Panc1 (cell line): ENCODE data around the gene FLG2. TPM values are rescaled to one million over a fixed set of nuclear protein-coding genes. Genes with fewer than 3 reads are reported as not detected.

Experiments used
- ATAC-seq: fragments of 200-7000 bp; cut with Tn5 transposase; 2 replicates; pipeline ENCODE4 v1.9.1; 2020; ENCODE audit warnings: mild to moderate bottlenecking, moderate library complexity
- BruUV-seq: library from RNA; stranded (reverse); fragments of 400-500 nt; replicated peaks from 2 replicates; lab custom pipeline; 2021; lab: Mats Ljungman, UMichigan
- CTCF ChIA-PET: fragments of 300-600 bp; sonication (Branson Sonifier 250); formaldehyde crosslinking; loops from one replicate; lab custom pipeline; 2022; ENCODE audit warnings: antibody characterized with exemption; lab: Charles Lee
- POLR2A ChIA-PET: fragments of 300-600 bp; sonication (Branson Sonifier 250); formaldehyde crosslinking; loops from one replicate; lab custom pipeline; 2022; ENCODE audit warnings: antibody characterized with exemption; lab: Charles Lee
- DNase-seq: peaks from one replicate; pipeline ENCODE4 v3.0.0-alpha.2; 2010; ENCODE audit warnings: low read depth, low spot score
- H3K27ac ChIP-seq: 2 replicates; pipeline ENCODE4 v1.5.1; 2011; ENCODE audit warnings: mild to moderate bottlenecking, low read length, inconsistent platforms
- H3K27me3 ChIP-seq: fragments of 200-500 bp; sonication (Bioruptor generic); 2 replicates; pipeline ENCODE4 v1.6.0; 2014; ENCODE audit warnings: low read length, inconsistent platforms; ENCODE audit not compliant: control insufficient read depth, insufficient read depth
- H3K36me3 ChIP-seq: fragments of 200-500 bp; sonication (Bioruptor generic); 2 replicates; pipeline ENCODE4 v1.5.1; 2014; ENCODE audit warnings: inconsistent platforms, mild to moderate bottlenecking, low read length, moderate library complexity; ENCODE audit not compliant: control insufficient read depth, insufficient read depth
- H3K4me1 ChIP-seq: 2 replicates; pipeline ENCODE4 v1.5.1; 2011; ENCODE audit warnings: inconsistent platforms, mild to moderate bottlenecking, low read length, moderate library complexity; ENCODE audit not compliant: control insufficient read depth, insufficient read depth
- H3K4me3 ChIP-seq, 2 experiments: 2 replicates each; pipeline ENCODE4 v1.5.1; 2011 to 2012; ENCODE audit warnings: low read depth in 2 of 2, low read length in 2 of 2, mild to moderate bottlenecking in 2 of 2, inconsistent platforms in 1 of 2, moderate library complexity in 1 of 2
- H3K9me3 ChIP-seq: fragments of 200-500 bp; sonication (Bioruptor generic); 2 replicates; pipeline ENCODE4 v1.5.1; 2014; ENCODE audit warnings: low read depth, mild to moderate bottlenecking, inconsistent platforms, low read length, moderate library complexity; ENCODE audit not compliant: control insufficient read depth, insufficient read depth
- POLR2AphosphoS5 ChIP-seq: IDR thresholded peaks from 2 replicates; pipeline ENCODE4 v1.6.1; 2012; ENCODE audit warnings: mild to moderate bottlenecking, low read depth, low read length, moderate library complexity
- SIN3A ChIP-seq: IDR thresholded peaks from 2 replicates; pipeline ENCODE4 v1.6.1; 2012; ENCODE audit warnings: low read depth, mild to moderate bottlenecking, low read length, moderate library complexity, borderline replicate concordance; ENCODE audit not compliant: insufficient read depth
- TCF7L2 ChIP-seq: IDR thresholded peaks from 2 replicates; pipeline ENCODE4 v1.6.1; 2011; ENCODE audit warnings: mild to moderate bottlenecking, low read depth, low read length, inconsistent platforms
- in situ Hi-C: cut with HindIII; loops from 2 replicates; pipeline ENCODE4 v1.10.0; 2016; ENCODE audit warnings: low sequenced_read_pairs, low pct_unique_long_range_greater_than_20kb
- intact Hi-C: fragments of 100-400 bp; cut with micrococcal nuclease; formaldehyde crosslinking; loops from one replicate; pipeline ENCODE4 v1.10.0; 2022; ENCODE audit not compliant: unreplicated experiment
- total RNA-seq: library from RNA; stranded (reverse); gene quantifications from one replicate; pipeline ENCODE4 v1.2.1, GENCODE V29; 2021; ENCODE audit not compliant: unreplicated experiment
- TF ChIP-seq, protein P1 (sequence below): fragments of 450-650 bp; IDR thresholded peaks from 2 replicates; pipeline ENCODE4 v1.5.1; 2017; ENCODE audit warnings: mild to moderate bottlenecking
- TF ChIP-seq, protein P2 (sequence below), 2 experiments: IDR thresholded peaks; 2 replicates each; pipeline ENCODE4 v1.6.1; 2011 to 2012; ENCODE audit warnings: low read depth in 2 of 2, control low read depth in 1 of 2, low read length in 1 of 2, mild to moderate bottlenecking in 1 of 2, moderate library complexity in 1 of 2; ENCODE audit not compliant: insufficient read depth in 1 of 2

FLG2 gene
- total RNA-seq, 1 experiment from 2014 or later = not detected

DNA sequence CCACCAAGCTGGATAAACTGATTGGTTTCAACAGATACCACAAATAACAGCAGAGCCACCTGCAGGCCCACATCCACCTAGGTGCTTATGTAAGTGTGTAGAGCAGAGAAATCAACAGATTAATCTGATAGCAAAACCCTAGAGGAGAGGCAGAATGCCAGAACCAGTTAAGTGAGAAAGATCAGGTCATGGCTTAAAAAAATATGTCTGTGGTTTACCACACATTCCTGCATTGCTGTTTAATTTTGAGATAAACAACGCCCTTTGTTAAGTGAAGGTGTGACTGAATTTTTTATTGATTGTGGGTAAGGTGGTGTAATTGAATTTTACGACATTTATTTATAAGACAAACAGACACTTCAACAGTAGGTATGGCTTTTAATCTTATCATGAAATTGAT is 33.1 kb upstream of the FLG2 start:
- TF ChIP-seq POLR2AphosphoS5 (no peak), TCF7L2 (no peak), SIN3A (no peak)
- TF ChIP-seq, protein P1, sequence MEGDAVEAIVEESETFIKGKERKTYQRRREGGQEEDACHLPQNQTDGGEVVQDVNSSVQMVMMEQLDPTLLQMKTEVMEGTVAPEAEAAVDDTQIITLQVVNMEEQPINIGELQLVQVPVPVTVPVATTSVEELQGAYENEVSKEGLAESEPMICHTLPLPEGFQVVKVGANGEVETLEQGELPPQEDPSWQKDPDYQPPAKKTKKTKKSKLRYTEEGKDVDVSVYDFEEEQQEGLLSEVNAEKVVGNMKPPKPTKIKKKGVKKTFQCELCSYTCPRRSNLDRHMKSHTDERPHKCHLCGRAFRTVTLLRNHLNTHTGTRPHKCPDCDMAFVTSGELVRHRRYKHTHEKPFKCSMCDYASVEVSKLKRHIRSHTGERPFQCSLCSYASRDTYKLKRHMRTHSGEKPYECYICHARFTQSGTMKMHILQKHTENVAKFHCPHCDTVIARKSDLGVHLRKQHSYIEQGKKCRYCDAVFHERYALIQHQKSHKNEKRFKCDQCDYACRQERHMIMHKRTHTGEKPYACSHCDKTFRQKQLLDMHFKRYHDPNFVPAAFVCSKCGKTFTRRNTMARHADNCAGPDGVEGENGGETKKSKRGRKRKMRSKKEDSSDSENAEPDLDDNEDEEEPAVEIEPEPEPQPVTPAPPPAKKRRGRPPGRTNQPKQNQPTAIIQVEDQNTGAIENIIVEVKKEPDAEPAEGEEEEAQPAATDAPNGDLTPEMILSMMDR = no peak
- TF ChIP-seq, protein P2, sequence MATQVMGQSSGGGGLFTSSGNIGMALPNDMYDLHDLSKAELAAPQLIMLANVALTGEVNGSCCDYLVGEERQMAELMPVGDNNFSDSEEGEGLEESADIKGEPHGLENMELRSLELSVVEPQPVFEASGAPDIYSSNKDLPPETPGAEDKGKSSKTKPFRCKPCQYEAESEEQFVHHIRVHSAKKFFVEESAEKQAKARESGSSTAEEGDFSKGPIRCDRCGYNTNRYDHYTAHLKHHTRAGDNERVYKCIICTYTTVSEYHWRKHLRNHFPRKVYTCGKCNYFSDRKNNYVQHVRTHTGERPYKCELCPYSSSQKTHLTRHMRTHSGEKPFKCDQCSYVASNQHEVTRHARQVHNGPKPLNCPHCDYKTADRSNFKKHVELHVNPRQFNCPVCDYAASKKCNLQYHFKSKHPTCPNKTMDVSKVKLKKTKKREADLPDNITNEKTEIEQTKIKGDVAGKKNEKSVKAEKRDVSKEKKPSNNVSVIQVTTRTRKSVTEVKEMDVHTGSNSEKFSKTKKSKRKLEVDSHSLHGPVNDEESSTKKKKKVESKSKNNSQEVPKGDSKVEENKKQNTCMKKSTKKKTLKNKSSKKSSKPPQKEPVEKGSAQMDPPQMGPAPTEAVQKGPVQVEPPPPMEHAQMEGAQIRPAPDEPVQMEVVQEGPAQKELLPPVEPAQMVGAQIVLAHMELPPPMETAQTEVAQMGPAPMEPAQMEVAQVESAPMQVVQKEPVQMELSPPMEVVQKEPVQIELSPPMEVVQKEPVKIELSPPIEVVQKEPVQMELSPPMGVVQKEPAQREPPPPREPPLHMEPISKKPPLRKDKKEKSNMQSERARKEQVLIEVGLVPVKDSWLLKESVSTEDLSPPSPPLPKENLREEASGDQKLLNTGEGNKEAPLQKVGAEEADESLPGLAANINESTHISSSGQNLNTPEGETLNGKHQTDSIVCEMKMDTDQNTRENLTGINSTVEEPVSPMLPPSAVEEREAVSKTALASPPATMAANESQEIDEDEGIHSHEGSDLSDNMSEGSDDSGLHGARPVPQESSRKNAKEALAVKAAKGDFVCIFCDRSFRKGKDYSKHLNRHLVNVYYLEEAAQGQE (IDR thresholded peaks at IDR 0.05; ENCODE audit: insufficient read depth in 1 of 2, low read depth in 2 of 2, low read length in 1 of 2) = no peak
- H3K9me3 ChIP-seq = no peaks in the 10 kb centered on the region
- BruUV-seq = no TSS peak
- peaks cover 19% of the 10 kb centered on the region; the same call in 1 of the 2 replicates for H3K27me3 ChIP-seq
- no peak for ATAC-seq
- no peak for DNase-seq
- POLR2A ChIA-PET = no interaction called here
- no peaks in the 10 kb centered on the region for H3K36me3 ChIP-seq
- H3K27ac ChIP-seq = no peak overlapping the region
- in situ Hi-C loops (no loop called here), intact Hi-C loops (no loop called here)
- CTCF ChIA-PET = no interaction called here
- H3K4me1 ChIP-seq = no peaks in the 10 kb centered on the region
- no peak overlapping the region for H3K4me3 ChIP-seq

DNA sequence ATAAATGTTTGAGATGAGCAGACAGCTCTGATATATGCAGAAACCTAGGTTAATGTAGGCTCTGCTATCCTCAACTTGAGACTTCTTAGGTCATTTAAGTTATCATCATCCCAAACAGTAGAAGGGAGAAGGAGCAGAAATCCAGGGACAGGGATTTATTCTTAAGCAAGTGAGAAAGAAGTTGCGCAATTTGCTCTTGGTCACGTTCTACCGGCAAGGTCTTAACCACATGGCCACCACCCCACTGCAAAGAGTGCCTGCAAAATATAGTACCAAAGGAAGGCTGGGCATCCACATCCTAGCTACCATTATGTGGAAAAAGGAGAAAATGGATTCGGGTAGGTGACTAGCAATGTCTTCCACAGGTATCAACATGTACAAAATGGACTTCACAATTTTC is 29.1 kb upstream of the FLG2 start:
- no peak overlapping the region for H3K4me3 ChIP-seq
- intact Hi-C loops (no loop called here), in situ Hi-C loops (no loop called here)
- ATAC-seq = no peak
- no peaks in the 10 kb centered on the region for H3K36me3 ChIP-seq
- DNase-seq = no peak
- H3K9me3 ChIP-seq = no peaks in the 10 kb centered on the region
- peaks cover 15% of the 10 kb centered on the region; the same call in 1 of the 2 replicates for H3K27me3 ChIP-seq
- H3K27ac ChIP-seq = no peak overlapping the region
- CTCF ChIA-PET = no interaction called here
- no TSS peak for BruUV-seq
- TF ChIP-seq, protein P1 = no peak
- TF ChIP-seq, protein P2 (IDR thresholded peaks at IDR 0.05; ENCODE audit: insufficient read depth in 1 of 2, low read depth in 2 of 2, low read length in 1 of 2) = no peak
- TF ChIP-seq TCF7L2 (no peak), SIN3A (no peak), POLR2AphosphoS5 (no peak)
- POLR2A ChIA-PET = no interaction called here
- no peaks in the 10 kb centered on the region for H3K4me1 ChIP-seq
